ENCODE results near the gene HOXD3. TPM values are rescaled to one million over a fixed set of nuclear protein-coding genes. Genes with fewer than 3 reads are reported as not detected.

Gene HOXD3
- total RNA-seq: not detected

DNA sequence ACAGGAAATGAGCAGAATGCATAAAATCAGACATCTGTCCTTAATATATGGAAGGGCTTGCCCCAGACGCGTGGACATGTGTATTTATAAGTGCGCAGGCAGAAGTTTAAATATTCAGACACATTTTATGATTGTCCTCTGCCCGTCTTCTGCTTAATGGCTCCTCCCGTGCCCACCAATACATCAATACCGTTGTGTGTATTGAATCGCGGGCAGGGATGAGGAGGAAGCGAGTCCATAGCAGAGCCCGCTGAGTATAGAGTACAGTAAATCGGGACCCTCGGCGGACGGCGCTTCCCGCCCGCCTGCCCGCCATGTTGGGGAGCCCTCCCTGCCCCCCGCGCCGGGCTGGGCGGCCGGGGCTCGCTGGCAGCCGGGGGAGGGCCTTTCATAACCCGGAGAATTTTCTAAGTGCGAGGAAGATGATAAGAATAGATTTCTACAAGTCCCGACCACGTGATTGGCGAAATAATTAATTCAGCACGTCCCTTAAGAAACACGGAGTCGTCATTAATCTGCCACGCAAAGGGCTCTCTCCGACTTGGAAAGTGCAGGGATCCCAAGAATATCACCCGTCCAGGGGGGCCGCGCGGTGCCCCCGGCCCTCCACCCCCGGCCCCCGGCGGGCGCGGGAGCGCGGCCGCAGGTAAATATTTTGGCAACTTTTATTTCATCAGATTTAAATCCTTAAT, at the start of gene HOXD3:
TSS of gene HOXD3 (plus strand) at position 501 of the 692 bp plus-strand sequence. CDS start 11,808 bp downstream, outside the sequence.

DNA sequence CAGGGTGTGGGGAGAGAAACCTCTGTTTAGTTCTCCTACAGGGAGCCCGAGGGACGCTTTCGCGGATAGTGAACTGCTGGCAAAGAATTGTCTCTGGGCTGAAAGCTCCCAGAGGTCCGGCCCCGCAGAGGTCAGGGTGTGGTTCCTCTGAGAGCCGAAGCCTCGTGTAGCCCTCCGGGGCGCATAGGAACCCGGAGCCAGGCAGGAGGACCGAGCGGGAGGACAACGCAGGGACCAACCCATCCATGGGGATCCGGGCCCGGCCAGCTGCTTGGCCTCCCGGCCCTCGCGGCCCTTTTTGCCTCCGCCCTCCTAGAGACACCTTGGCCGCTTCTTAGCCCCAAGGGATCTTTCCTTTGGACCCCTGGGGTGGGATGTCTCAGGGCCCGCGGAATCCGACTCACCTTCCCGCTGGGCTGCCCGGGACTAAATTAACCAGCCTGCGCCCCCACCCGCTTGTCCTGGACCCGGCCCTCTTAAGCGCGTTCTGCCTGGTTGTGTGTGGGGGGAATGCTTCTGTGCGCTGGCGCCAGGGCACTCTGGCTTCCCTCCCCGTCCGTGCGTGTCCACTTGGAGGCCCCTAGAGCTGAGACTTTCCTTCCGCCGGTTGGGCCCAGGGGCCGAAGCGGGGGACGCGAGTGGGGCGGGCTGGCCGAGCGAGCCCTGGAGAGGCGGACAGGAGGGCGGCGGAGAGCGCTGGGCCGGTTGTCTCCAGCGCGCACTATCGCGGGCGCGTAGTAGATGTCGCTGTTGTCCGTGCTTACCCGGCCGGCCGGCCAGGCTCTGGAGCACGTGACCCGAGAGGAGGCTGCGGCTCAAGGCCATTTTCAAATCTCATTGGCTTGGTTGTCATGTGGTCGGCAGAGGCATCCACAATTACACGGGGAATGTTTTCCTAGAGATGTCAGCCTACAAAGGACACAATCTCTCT, 41.0 kb upstream of the HOXD3 start, which contains the start of gene HOXD10:
TSS of gene HOXD10 (plus strand) at position 896 of the 931 bp plus-strand sequence. CDS start 56 bp downstream, outside the sequence.

DNA sequence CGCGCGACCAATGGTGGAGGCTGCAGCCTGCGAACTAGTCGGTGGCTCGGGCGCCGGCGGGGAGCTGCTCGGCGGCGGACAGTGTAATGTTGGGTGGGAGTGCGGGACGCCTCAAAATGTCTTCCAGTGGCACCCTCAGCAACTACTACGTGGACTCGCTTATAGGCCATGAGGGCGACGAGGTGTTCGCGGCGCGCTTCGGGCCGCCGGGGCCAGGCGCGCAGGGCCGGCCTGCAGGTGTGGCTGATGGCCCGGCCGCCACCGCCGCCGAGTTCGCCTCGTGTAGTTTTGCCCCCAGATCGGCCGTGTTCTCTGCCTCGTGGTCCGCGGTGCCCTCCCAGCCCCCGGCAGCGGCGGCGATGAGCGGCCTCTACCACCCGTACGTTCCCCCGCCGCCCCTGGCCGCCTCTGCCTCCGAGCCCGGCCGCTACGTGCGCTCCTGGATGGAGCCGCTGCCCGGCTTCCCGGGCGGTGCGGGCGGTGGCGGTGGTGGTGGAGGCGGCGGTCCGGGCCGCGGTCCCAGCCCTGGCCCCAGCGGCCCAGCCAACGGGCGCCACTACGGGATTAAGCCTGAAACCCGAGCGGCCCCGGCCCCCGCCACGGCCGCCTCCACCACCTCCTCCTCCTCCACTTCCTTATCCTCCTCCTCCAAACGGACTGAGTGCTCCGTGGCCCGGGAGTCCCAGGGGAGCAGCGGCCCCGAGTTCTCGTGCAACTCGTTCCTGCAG, 34.3 kb upstream of the HOXD3 start, which contains the start of gene HOXD9:
TSS of gene HOXD9 (plus strand) at position 37 of the 728 bp plus-strand sequence. CDS start at position 87, 50 bp downstream.

DNA sequence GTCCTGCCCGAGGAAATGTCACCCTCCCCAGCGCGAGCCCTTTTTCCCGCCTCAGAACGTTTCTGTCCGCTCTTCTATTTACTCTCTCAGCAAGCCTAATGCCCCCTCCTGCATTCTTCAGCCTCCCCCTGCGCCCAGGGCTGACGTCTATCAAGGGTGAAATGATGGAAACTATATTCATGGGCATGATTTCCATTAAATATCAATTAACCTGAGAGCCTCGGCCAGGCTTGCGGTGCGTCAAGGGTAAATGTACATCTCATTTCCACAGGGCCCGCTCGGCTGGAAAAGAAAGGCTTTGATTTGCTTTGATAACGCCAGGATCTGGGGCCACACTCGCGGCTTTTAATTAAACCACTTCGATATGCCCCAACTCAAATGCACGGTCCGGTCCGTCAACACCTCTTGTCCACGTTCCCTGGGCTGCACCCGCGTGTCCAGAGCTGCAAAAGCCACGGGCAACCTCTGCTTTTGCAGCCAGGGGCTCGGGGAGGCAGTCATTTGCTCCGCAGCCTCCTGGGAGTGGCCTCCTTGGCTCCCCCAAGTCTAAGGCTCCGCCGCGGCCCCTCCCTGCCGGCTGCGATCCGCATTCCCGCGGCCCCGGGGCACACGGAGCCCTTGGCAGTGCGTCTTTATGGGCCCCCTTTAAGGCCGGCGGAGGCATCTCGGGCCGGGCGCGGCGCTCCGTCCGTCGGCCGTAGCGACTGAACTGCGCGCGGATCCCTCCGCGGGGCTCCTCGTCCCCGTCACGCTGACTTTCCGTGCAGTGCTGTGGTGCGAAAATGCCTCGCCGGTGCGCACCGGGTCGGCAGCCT, 27.9 kb upstream of the HOXD3 start, which contains the start of gene HOXD8:
TSS of gene HOXD8 (plus strand) at position 724 of the 815 bp plus-strand sequence. CDS start 662 bp downstream, outside the sequence.

DNA sequence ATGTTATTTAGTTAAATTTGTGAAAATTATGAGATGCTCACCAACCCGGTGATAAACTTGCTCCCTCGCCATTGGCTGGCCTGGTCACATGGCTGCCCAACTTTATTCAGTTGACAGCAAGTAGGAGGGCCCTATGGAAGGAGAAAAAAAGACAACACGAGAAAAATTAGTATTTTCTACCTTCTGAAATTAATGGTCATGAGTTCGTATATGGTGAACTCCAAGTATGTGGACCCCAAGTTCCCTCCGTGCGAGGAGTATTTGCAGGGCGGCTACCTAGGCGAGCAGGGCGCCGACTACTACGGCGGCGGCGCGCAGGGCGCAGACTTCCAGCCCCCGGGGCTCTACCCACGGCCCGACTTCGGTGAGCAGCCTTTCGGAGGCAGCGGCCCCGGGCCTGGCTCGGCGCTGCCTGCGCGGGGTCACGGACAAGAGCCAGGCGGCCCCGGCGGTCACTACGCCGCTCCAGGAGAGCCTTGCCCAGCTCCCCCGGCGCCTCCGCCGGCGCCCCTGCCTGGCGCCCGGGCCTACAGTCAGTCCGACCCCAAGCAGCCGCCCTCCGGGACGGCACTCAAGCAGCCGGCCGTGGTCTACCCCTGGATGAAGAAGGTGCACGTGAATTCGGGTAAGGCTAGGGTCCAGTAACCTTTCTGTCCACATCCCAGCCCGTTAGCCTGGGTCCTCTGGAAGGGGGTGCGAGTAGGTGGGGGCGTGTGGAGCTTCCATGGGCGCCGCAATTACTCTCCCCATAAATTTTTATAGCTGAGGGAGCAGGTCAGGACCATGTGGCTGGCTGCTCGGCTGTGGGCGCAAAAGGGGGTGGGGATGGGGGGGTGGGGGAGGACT, 5.4 kb upstream of the HOXD3 start, which contains the start of gene HOXD4:
TSS of gene HOXD4 (plus strand) at position 109 of the 846 bp plus-strand sequence. CDS start at position 193, 84 bp downstream.

DNA sequence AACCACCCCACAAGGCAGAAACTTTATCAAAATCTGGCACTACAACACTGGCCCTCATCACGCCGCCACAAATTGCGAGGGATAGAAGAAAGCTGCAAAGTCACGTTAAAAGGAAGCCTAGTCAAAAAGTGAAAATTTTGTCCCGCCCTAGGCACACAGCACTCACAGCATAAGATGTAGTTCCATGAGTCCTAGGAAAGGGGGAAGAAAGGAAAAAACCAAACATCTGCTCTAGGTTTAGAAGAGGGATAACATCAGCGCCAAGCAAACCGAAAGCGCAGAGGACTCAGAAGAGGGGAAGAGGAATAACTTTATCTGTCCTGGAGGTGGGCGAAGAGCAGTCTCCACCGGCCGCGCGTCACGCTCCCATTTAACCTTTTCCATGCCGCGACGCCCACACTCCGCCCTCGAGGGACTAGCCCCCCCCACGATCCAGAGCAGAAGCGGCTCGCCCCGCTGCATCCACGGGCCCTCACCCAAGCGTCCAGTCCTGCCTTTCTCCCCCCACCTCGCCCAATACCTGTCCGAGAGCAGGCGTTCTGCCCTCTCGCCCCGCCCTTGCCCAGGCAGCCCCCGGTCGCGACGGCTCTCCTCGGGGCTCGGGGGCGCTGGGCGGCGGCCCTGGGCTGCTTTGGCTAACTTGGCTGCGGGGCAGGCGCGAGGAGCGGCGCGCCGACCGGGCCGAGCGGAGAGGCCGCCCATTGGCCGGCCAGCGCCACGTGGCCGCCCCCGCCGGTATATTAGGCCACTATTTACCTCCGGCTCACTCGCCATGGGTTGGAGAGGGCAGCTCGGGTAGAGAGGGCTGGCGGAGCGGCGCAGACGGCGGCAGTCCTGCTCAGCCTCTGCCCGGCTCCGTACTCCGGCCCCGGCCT, 31.0 kb downstream of the HOXD3 start, which contains the start of gene HOXD1:
TSS of gene HOXD1 (plus strand) at position 770 of the 875 bp plus-strand sequence. CDS start 134 bp downstream, outside the sequence.

Small RNA genes lying within 50 kb of the gene (microRNA-seq; reads per million reads assigned to microRNA genes)
- 1.7 reads per million for gene MIR10B (ENCODE audit: borderline microRNAs expressed, borderline replicate concordance)

Other genes starting within 250 kb of the HOXD3 start
- gene LNPK, start 155.0 kb upstream of the HOXD3 start, total RNA-seq: 10 to 100 TPM; 36.9 to 44.6 TPM
- gene EVX2, start 73.3 kb upstream of the HOXD3 start, total RNA-seq: not detected
- gene HOXD13, start 64.6 kb upstream of the HOXD3 start, total RNA-seq: not detected
- not detected for gene HOXD12, start 57.5 kb upstream of the HOXD3 start, total RNA-seq
- not detected for gene HOXD11, start 50.0 kb upstream of the HOXD3 start, total RNA-seq
- not detected for gene HOXD10, start 40.5 kb upstream of the HOXD3 start, total RNA-seq
- not detected for gene HOXD9, start 34.6 kb upstream of the HOXD3 start, total RNA-seq
- not detected for gene HOXD8, start 27.6 kb upstream of the HOXD3 start, total RNA-seq
- gene HOXD4, start 5.8 kb upstream of the HOXD3 start, total RNA-seq: not detected
- gene HOXD1, start 31.4 kb downstream of the HOXD3 start, total RNA-seq: not detected
- gene MTX2, start 112.1 kb downstream of the HOXD3 start, total RNA-seq: 10 to 100 TPM; 12.4 to 13.2 TPM

Data from activated naive CD4-positive, alpha-beta T cell treated with anti-CD3 and anti-CD28 coated beads, Interleukin-2, amount 10 ng/mL, durations not matched to agents 5 hours and 36 hours (primary cell).